ENCODE measurements around the gene MAP10.

GRCh38 chr1:232812560-232812959, 7.3 kb downstream of the MAP10 start:
- no peak for TF ChIP-seq CTCF (IDR thresholded peaks at IDR 0.05; ENCODE audit: low read length)
- no peak for TF ChIP-seq EZH2 (IDR thresholded peaks at IDR 0.05; ENCODE audit: borderline replicate concordance, low read length)
